ENCODE results near the gene OSBPL8.

The OSBPL8 gene
- total RNA-seq: 290 to 368 reads per million in 2 donors

GRCh38 chr12:76559400-76560085, at the start of gene OSBPL8:
Gene OSBPL8 (minus strand): TSS chr12:76559771. CDS start chr12:76487551, 72,220 bp downstream.
- peak; percentile 83 to 95 (median 90) for DNase-seq

GRCh38 chr12:76608070-76608469, 48.5 kb upstream of the OSBPL8 start:
- DNase-seq: no peak

- no peak for DNase-seq
Observed at GRCh38 chr12:76595056-76595455, 35.5 kb upstream of the OSBPL8 start.

- DNase-seq: no peak
Observed at GRCh38 chr12:76591476-76591875, 31.9 kb upstream of the OSBPL8 start.

- DNase-seq: no peak
Observed at GRCh38 chr12:76590131-76590530, 30.6 kb upstream of the OSBPL8 start.

GRCh38 chr12:76588881-76589565, 29.5 kb upstream of the OSBPL8 start:
- peak in 1 of 5 experiments; percentile 38 for DNase-seq

- DNase-seq: no peak
Observed at GRCh38 chr12:76587428-76588178, 28.0 kb upstream of the OSBPL8 start.

- peak in 2 of 5 experiments; percentile 13 to 69 for DNase-seq
Observed at GRCh38 chr12:76586764-76587395, 27.3 kb upstream of the OSBPL8 start.

- DNase-seq: no peak
Observed at GRCh38 chr12:76583301-76583700, 23.7 kb upstream of the OSBPL8 start.

- DNase-seq: no peak
Observed at GRCh38 chr12:76573840-76574373, 14.3 kb upstream of the OSBPL8 start.

- no peak for DNase-seq
Observed at GRCh38 chr12:76571256-76571655, 11.7 kb upstream of the OSBPL8 start.

- DNase-seq: peak in 1 of 5 experiments; percentile 6
Observed at GRCh38 chr12:76569685-76570604, 10.4 kb upstream of the OSBPL8 start.

- no peak for DNase-seq
Observed at GRCh38 chr12:76568888-76569551, 9.4 kb upstream of the OSBPL8 start.

- no peak for DNase-seq
Observed at GRCh38 chr12:76568130-76568529, 8.6 kb upstream of the OSBPL8 start.

GRCh38 chr12:76563061-76563460, 3.5 kb upstream of the OSBPL8 start:
- no peak for DNase-seq

- no peak for DNase-seq
Observed at GRCh38 chr12:76562130-76562529, 2.6 kb upstream of the OSBPL8 start.

- DNase-seq: no peak
Observed at GRCh38 chr12:76560086-76560491, 518 bp upstream of the OSBPL8 start.

- DNase-seq: peak; percentile 59 to 92 (median 84)
Observed at GRCh38 chr12:76558684-76559399, 729 bp downstream of the OSBPL8 start.

GRCh38 chr12:76556368-76556767, 3.2 kb downstream of the OSBPL8 start:
- peak in 2 of 5 experiments; percentile 8 to 49 for DNase-seq

- no peak for DNase-seq
Observed at GRCh38 chr12:76555797-76556196, 3.8 kb downstream of the OSBPL8 start.

All from T-helper 2 cell (primary cell).